Activated naive CD8-positive, alpha-beta T cell treated with anti-CD3 and anti-CD28 coated beads, Interleukin-2, amount 50 U/mL, for 24 hours (primary cell): ENCODE results near the gene C4orf54.

Source experiments
- ATAC-seq: fragments of 150-1000 bp; cut with Tn5 transposase; one replicate; pipeline ENCODE4 v1.10.0; 2021
- DNase-seq: peaks from one replicate; pipeline ENCODE4 v3.0.0; 2021
- H3K27ac Mint-ChIP-seq: one replicate; pipeline ENCODE4 v1.8.0; 2021; ENCODE audit warnings: mild to moderate bottlenecking, mixed read lengths
- H3K27me3 Mint-ChIP-seq: one replicate; pipeline ENCODE4 v1.8.0; 2021; ENCODE audit warnings: mixed read lengths
- H3K36me3 Mint-ChIP-seq: one replicate; pipeline ENCODE4 v1.8.0; 2021; ENCODE audit warnings: low read depth, mixed read lengths
- H3K4me1 Mint-ChIP-seq: one replicate; pipeline ENCODE4 v1.8.0; 2021; ENCODE audit warnings: mixed read lengths
- H3K4me3 Mint-ChIP-seq: one replicate; pipeline ENCODE4 v1.8.0; 2021; ENCODE audit warnings: mild to moderate bottlenecking, moderate library complexity, mixed read lengths
- H3K9me3 Mint-ChIP-seq: one replicate; pipeline ENCODE4 v1.8.0; 2021; ENCODE audit warnings: mixed read lengths

C4orf54 gene

GRCh38 chr4:99645036-99645435 lies 12.6 kb downstream of the C4orf54 start:
- H3K4me3 Mint-ChIP-seq: no peak overlapping the region

GRCh38 chr4:99644453-99644852 lies 13.2 kb downstream of the C4orf54 start:
- H3K36me3 Mint-ChIP-seq: no peaks in the 10 kb centered on the region
- no peak overlapping the region for H3K4me3 Mint-ChIP-seq
- H3K27ac Mint-ChIP-seq: no peak overlapping the region
- H3K4me1 Mint-ChIP-seq: no peaks in the 10 kb centered on the region
- peaks cover 2% of the 10 kb centered on the region for H3K27me3 Mint-ChIP-seq
- DNase-seq (no peak), ATAC-seq (no peak)
- H3K9me3 Mint-ChIP-seq: no peaks in the 10 kb centered on the region

More at GRCh38 chr4:99645036-99645435, 12.6 kb downstream of the C4orf54 start:
- ATAC-seq (no peak), DNase-seq (no peak)
- H3K36me3 Mint-ChIP-seq: no peaks in the 10 kb centered on the region
- no peak overlapping the region for H3K27ac Mint-ChIP-seq
- no peaks in the 10 kb centered on the region for H3K9me3 Mint-ChIP-seq
- H3K4me1 Mint-ChIP-seq: no peaks in the 10 kb centered on the region
- H3K27me3 Mint-ChIP-seq: peaks cover 2% of the 10 kb centered on the region

DNA sequence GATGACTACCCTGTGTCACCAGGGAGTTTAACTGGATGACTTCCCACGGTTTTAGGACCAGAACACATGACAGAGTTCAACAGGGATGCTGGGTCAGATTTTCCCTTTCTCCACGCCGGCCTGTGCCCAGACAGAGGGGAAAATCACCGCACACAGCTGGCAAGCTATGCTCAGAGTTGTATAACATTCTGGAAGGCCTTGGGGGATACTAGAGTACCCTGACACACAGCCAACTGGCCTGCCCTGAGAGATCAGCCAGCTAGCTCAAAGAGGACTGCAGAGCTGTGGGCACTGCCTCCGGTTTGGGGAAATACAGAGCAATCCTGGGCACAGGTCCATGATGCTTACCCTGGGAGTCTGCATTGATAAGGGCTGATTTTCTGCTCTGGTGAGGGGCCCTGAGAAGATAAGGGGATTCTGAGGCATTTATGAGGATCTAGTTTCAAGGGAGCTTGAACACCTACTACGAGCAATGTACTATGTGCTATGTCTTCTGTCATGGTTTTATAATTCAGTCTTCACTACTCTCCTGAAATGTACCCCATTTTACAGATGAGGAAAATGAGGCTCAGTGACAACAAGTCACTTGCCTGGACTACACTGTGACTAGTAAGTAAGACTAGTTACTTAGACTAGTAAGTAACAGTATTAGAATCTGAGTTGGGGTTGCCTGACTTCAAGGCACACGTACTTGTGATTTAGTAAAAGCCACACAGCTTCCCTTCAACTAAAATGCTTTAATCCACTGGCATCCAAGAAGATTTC lies 14.7 kb downstream of the C4orf54 start:
- Mint-ChIP-seq H3K4me1 (no peaks in the 10 kb centered on the region), H3K27me3 (peaks cover 2% of the 10 kb centered on the region), H3K4me3 (no peak overlapping the region), H3K36me3 (no peaks in the 10 kb centered on the region), H3K27ac (no peak overlapping the region), H3K9me3 (no peaks in the 10 kb centered on the region)
- ATAC-seq (no peak), DNase-seq (no peak)

GRCh38 chr4:99640676-99641075 lies 17.0 kb downstream of the C4orf54 start:
- ATAC-seq (no peak), DNase-seq (no peak)
- Mint-ChIP-seq H3K36me3 (no peaks in the 10 kb centered on the region), H3K4me3 (no peak overlapping the region), H3K9me3 (no peaks in the 10 kb centered on the region), H3K4me1 (no peaks in the 10 kb centered on the region), H3K27ac (no peak overlapping the region), H3K27me3 (peaks cover 2% of the 10 kb centered on the region)

DNA sequence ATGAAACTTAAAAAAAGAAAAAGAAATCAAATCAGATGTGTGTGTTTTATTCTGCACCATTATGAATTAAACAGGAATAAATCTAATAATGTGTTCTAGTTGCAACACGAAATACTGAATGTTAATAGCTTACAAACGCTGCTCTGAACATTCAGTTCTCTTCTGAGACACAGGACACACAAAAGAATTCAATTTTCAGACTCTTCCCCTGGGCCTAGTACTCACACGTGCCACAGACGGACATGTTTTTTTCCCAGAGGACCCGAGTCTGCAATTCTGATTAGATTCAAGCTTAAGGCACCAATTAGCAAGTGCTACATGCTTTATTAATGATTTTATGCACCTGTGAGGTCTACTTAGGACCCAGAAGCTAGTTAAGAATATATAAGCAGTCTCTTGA lies 20.5 kb downstream of the C4orf54 start:
- H3K27me3 Mint-ChIP-seq: no peaks in the 10 kb centered on the region
- ATAC-seq: no peak
- no peak overlapping the region for H3K27ac Mint-ChIP-seq
- DNase-seq: no peak
- no peak overlapping the region for H3K4me3 Mint-ChIP-seq
- H3K36me3 Mint-ChIP-seq: no peaks in the 10 kb centered on the region
- H3K9me3 Mint-ChIP-seq: no peaks in the 10 kb centered on the region
- no peaks in the 10 kb centered on the region for H3K4me1 Mint-ChIP-seq

DNA sequence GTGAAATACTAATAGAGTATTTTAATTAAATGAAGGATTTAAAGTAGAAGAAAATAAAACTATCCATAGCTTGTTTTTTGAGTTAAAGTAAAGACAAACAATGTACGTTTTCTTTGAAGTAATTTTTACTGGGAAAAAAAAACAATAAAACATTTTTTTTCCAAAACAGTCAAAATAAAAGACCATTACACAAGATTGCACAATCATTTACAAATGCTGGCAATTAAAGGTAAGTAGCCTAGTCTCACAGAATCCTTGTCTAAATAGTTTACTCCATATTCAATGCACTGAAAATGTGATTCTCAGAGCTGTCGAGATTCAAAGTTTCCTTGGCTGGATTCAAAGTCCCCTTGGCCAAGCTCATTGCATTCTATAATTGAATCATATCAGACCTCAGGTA lies 21.2 kb downstream of the C4orf54 start:
- no peaks in the 10 kb centered on the region for H3K27me3 Mint-ChIP-seq
- H3K27ac Mint-ChIP-seq: no peak overlapping the region
- H3K4me3 Mint-ChIP-seq: no peak overlapping the region
- ATAC-seq: no peak
- H3K9me3 Mint-ChIP-seq: no peaks in the 10 kb centered on the region
- no peak for DNase-seq
- no peaks in the 10 kb centered on the region for H3K4me1 Mint-ChIP-seq
- H3K36me3 Mint-ChIP-seq: no peaks in the 10 kb centered on the region

- H3K9me3 Mint-ChIP-seq: no peaks in the 10 kb centered on the region
- H3K4me3 Mint-ChIP-seq: no peak overlapping the region
- H3K27ac Mint-ChIP-seq: no peak overlapping the region
- H3K36me3 Mint-ChIP-seq: no peaks in the 10 kb centered on the region
- ATAC-seq (no peak), DNase-seq (no peak)
- no peaks in the 10 kb centered on the region for H3K27me3 Mint-ChIP-seq
- H3K4me1 Mint-ChIP-seq: no peaks in the 10 kb centered on the region
Observed at GRCh38 chr4:99635601-99636000, 22.0 kb downstream of the C4orf54 start.

DNA sequence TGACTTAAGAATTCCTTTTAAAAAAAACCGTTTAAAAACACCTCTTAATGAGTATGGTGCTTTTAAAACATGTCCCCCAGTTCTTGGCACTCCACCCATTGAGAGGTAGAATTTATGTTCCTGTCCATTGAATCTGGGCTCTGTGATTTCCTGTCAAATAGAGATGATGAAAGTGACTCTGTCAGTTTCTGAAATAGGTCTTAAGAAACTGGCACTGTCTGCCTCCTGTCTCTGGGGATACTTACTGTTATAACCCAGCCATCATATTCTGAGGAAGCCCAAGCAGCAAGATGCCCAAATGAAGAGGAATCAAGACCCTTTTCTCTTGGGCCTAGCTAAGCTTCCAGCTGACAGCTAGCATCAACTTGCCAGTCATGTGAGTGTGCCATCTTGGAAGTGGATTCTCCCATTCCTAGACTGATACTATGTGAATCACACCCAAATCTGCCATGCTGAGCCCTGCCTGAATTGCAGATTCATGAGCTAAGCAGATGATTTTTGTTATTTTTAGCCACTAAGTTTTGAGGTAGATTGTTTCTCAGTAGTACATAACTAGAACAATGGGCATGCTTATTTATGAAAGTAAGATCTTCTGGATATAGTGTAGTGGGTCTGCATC lies 22.8 kb downstream of the C4orf54 start:
- peaks cover 6% of the 10 kb centered on the region for H3K4me1 Mint-ChIP-seq
- DNase-seq (no peak), ATAC-seq (no peak)
- no peak overlapping the region for H3K27ac Mint-ChIP-seq
- H3K9me3 Mint-ChIP-seq: no peaks in the 10 kb centered on the region
- no peaks in the 10 kb centered on the region for H3K36me3 Mint-ChIP-seq
- H3K4me3 Mint-ChIP-seq: no peak overlapping the region
- H3K27me3 Mint-ChIP-seq: peaks cover 1% of the 10 kb centered on the region

DNA sequence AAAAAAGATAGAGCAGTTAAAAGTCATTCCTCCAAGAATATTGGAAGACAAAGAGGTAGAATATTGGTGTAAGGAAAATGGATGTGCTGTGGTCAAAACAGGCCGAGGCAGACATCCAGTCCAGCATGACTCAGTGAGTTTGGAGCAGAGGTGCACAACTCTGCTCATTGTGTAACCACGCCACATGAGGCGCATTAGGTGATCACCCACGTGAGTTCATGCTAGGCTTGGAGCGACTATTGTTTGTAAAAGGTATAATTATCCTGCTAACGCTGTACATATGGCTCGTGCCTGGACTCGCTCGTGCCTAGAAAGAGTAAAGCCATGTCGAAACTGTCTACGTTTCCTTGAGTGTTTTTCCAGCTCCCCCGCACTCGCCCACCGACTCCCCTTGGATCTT lies 23.9 kb downstream of the C4orf54 start:
- no peaks in the 10 kb centered on the region for H3K9me3 Mint-ChIP-seq
- H3K4me3 Mint-ChIP-seq: no peak overlapping the region
- H3K36me3 Mint-ChIP-seq: no peaks in the 10 kb centered on the region

DNA sequence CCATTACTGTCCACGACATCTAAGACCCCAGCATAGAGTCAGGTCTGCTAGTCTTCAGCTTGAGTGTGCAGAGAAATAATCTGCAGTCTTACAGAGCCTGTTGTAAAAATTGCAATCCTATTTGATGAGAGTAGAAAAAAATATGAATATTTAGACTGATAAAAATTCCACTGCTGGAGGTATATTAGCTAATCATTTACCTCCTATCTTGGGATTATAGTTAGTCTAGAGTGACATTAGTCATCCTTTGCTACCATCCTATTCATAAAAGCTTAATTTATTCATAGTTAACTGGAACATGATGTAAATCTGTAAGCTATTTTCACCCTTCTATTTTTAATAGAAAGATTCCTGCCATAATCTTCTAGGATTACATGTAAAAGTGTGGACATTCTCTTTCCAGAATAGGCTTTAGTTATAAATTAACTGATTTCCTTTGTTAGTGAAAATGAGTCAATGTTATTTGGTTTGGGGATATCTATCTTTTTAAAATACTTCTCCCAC lies 26.7 kb downstream of the C4orf54 start:
- no peak overlapping the region for H3K4me3 Mint-ChIP-seq
- peaks cover 9% of the 10 kb centered on the region for H3K4me1 Mint-ChIP-seq
- no peaks in the 10 kb centered on the region for H3K36me3 Mint-ChIP-seq
- H3K9me3 Mint-ChIP-seq: no peaks in the 10 kb centered on the region
- no peak overlapping the region for H3K27ac Mint-ChIP-seq
- ATAC-seq (no peak), DNase-seq (no peak)
- peaks cover 1% of the 10 kb centered on the region for H3K27me3 Mint-ChIP-seq

More for the DNA sequence above, 23.9 kb downstream of the C4orf54 start:
- DNase-seq: no peak
- no peak for ATAC-seq
- Mint-ChIP-seq H3K27me3 (peaks cover 1% of the 10 kb centered on the region), H3K27ac (no peak overlapping the region), H3K4me1 (peaks cover 9% of the 10 kb centered on the region)

- no peak overlapping the region for H3K4me3 Mint-ChIP-seq
- H3K27me3 Mint-ChIP-seq: peaks cover 1% of the 10 kb centered on the region
- H3K9me3 Mint-ChIP-seq: no peaks in the 10 kb centered on the region
- no peaks in the 10 kb centered on the region for H3K36me3 Mint-ChIP-seq
- DNase-seq (no peak), ATAC-seq (no peak)
- H3K27ac Mint-ChIP-seq: no peak overlapping the region
- H3K4me1 Mint-ChIP-seq: peaks cover 9% of the 10 kb centered on the region
Observed at GRCh38 chr4:99629962-99630554, 27.6 kb downstream of the C4orf54 start.

DNA sequence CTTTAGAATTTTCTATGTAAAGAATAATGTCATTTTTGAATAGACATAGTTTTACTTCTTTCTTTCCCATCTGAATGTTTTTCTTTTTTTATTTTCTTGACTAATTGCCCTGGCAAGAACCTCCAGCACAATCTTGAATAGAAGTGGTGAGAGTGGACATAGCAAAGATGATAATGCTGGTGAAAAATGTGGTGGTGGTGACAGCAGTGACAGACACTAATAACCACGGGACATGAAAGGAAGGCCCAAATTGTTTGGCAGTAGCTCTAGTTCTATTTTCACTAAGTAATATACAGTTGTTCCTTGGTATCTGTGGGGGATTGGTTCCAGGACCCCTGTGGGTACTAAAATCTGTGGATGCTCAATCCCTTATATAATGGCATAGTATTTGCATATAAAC lies 29.6 kb downstream of the C4orf54 start:
- Mint-ChIP-seq H3K4me3 (no peak overlapping the region), H3K27ac (no peak overlapping the region), H3K4me1 (peaks cover 9% of the 10 kb centered on the region), H3K36me3 (no peaks in the 10 kb centered on the region), H3K27me3 (peaks cover 1% of the 10 kb centered on the region), H3K9me3 (no peaks in the 10 kb centered on the region)
- DNase-seq: no peak
- no peak for ATAC-seq

GRCh38 chr4:99625369-99625768 lies 32.3 kb downstream of the C4orf54 start:
- no peak for ATAC-seq
- Mint-ChIP-seq H3K4me1 (peaks cover 9% of the 10 kb centered on the region), H3K27me3 (peaks cover under 1% of the 10 kb centered on the region), H3K9me3 (no peaks in the 10 kb centered on the region), H3K27ac (no peak overlapping the region), H3K36me3 (no peaks in the 10 kb centered on the region), H3K4me3 (no peak overlapping the region)
- DNase-seq: no peak

DNA sequence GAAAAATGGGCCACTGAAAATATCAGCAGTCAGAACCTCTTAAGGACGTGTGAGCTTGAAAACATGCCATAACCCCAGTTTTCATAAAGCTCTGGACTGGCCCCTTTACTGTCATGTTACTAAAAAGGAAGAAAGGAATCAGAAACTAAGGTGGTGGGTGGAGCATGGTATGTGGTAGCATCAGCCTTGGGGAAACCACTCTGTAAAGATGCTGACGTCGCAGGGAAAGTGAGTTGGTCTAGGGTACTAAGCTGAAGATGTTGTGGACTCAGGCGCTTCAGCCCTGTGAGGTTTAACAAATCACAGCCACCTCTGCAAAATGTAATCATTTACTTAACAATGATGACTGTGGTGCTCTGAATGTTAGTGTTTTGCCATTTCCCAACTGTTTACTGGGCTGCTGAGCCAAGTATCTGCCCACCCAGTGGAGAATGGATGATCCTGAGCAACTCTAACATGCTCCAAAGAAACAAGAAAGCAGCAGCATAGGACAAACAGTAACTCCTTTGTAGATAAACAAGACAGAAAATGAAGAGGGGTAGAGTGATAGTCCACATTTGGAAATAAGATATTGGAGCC lies 33.4 kb downstream of the C4orf54 start:
- H3K4me3 Mint-ChIP-seq: no peak overlapping the region
- ATAC-seq (no peak), DNase-seq (no peak)
- no peaks in the 10 kb centered on the region for H3K9me3 Mint-ChIP-seq
- H3K27ac Mint-ChIP-seq: no peak overlapping the region
- no peaks in the 10 kb centered on the region for H3K27me3 Mint-ChIP-seq
- H3K4me1 Mint-ChIP-seq: no peaks in the 10 kb centered on the region
- H3K36me3 Mint-ChIP-seq: no peaks in the 10 kb centered on the region

DNA sequence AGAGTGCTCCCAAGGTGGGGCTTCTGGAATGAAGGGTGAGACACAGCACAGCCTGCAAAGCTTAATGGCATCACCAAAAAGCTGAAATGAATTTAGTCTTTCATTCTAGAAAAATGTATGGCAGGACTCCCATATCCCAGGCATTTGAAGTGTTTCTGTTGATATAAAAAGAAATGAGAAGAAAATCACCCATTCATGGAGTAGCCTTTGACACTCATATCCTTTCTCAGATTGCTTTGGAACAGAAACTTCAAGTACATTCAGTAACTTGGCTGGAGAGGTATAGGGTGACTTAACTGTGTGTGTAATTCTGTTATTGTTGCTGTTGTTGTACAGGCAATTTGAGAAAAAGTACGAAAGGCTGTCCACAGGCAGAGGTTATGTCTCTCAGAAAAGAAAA lies 35.3 kb downstream of the C4orf54 start:
- Mint-ChIP-seq H3K4me1 (no peaks in the 10 kb centered on the region), H3K9me3 (no peaks in the 10 kb centered on the region), H3K27me3 (no peaks in the 10 kb centered on the region), H3K4me3 (no peak overlapping the region), H3K27ac (no peak overlapping the region), H3K36me3 (no peaks in the 10 kb centered on the region)
- ATAC-seq (no peak), DNase-seq (no peak)
